SK-N-SH (cell line): Measurements from ENCODE around the gene IL10RB.

ENCODE experiments used
- CTCF ChIP-seq: fragments of 200-600 bp; sonication (generic); IDR thresholded peaks from 2 replicates; pipeline ENCODE4 v1.6.1; 2017; ENCODE audit warnings: antibody characterized with exemption, mild to moderate bottlenecking, moderate library complexity
- EP300 ChIP-seq, 2 experiments: IDR thresholded peaks; 2 replicates each; pipeline versions ENCODE4 v1.4.0 to v1.6.1; 2012; ENCODE audit warnings: borderline replicate concordance in 1 of 2, low read depth in 1 of 2, low read length in 1 of 2
- EZH2phosphoT487 ChIP-seq: fragments of 200-600 bp; sonication (generic); IDR thresholded peaks from 2 replicates; pipeline ENCODE4 v1.6.1; 2017; ENCODE audit warnings: low read depth, mixed run types, mild to moderate bottlenecking, antibody characterized with exemption, moderate library complexity, borderline replicate concordance
- GATA2 ChIP-seq: sonication (generic); formaldehyde crosslinking; IDR thresholded peaks from 2 replicates; pipeline ENCODE4 v1.5.0; 2020; ENCODE audit warnings: mild to moderate bottlenecking, missing genetic modification reagents
- JUND ChIP-seq: IDR thresholded peaks from 2 replicates; pipeline ENCODE4 v1.4.0; 2012
- MXI1 ChIP-seq: IDR thresholded peaks from 2 replicates; pipeline ENCODE4 v1.6.1; 2012; ENCODE audit warnings: mild to moderate bottlenecking, low read depth, low read length, improper control_type of control experiment
- NFIC ChIP-seq: IDR thresholded peaks from 2 replicates; pipeline ENCODE4 v1.4.0; 2012; ENCODE audit warnings: borderline replicate concordance
- PBX3 ChIP-seq: IDR thresholded peaks from 2 replicates; pipeline ENCODE4; 2012
- POLR2AphosphoS5 ChIP-seq: IDR thresholded peaks from 2 replicates; pipeline ENCODE4 v1.6.1; 2012; ENCODE audit warnings: low read depth, low read length
- RAD21 ChIP-seq: IDR thresholded peaks from 2 replicates; pipeline ENCODE4 v1.6.1; 2012; ENCODE audit warnings: mild to moderate bottlenecking, low read length
- RCOR1 ChIP-seq: fragments of 150-350 bp; IDR thresholded peaks from 2 replicates; pipeline ENCODE4 v1.6.1; 2017; ENCODE audit warnings: antibody characterized with exemption, low read length
- REST ChIP-seq: IDR thresholded peaks from 2 replicates; pipeline ENCODE4 v1.6.1; 2012; ENCODE audit warnings: mild to moderate bottlenecking, low read depth, low read length, moderate library complexity
- SMC3 ChIP-seq: IDR thresholded peaks from 2 replicates; pipeline ENCODE4 v1.6.1; 2012; ENCODE audit warnings: low read depth, low read length, improper control_type of control experiment

- TF ChIP-seq CTCF = no peak
- TF ChIP-seq RAD21 = no peak
- TF ChIP-seq PBX3 = no peak
- TF ChIP-seq GATA2 = no peak
- no peak for TF ChIP-seq SMC3
- no peak for TF ChIP-seq POLR2AphosphoS5
- no peak for TF ChIP-seq MXI1
- TF ChIP-seq RCOR1 = no peak
- TF ChIP-seq NFIC = no peak
- TF ChIP-seq JUND = no peak
- TF ChIP-seq EZH2phosphoT487 = no peak
- no peak for TF ChIP-seq REST
- no peak for TF ChIP-seq EP300 (IDR thresholded peaks at IDR 0.05; ENCODE audit: borderline replicate concordance in 1 of 2, low read depth in 1 of 2, low read length in 1 of 2)
These were observed 73.0 kb downstream of the IL10RB start for GRCh38 chr21:33339135-33339534.
